HL-60 (cell line): Measurements from ENCODE around the gene ADAM22.

ENCODE experiments used
- TF ChIP-seq, protein P1 (sequence below): IDR thresholded peaks from 2 replicates; pipeline ENCODE4 v1.6.1; 2012; ENCODE audit warnings: low read depth; ENCODE audit not compliant: insufficient replicate concordance
- TF ChIP-seq, protein P2 (sequence below): IDR thresholded peaks from one replicate; pipeline ENCODE4 v1.5.1; 2011; ENCODE audit warnings: low read length, control low read depth, inconsistent platforms; ENCODE audit not compliant: insufficient read depth

DNA sequence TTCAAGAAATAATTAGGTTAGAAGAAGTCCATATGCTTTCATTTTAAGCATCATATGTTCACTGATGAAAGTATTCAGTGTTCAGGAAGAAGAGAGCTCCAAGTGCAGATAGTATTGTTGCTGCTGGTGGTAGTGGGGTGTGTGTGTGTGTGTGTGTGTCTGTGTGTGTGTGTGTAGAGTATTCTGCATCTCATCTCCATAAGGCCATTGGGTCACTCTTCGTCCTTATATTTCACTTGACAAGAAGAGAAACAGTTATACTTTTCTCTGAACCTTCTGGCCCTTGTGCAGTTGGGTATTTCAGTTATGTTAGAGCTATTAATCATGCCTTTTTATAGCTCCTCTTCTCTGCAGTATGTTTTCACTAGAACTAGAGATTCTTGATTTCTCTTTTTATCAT lies 26.2 kb downstream of the ADAM22 start:
- TF ChIP-seq, protein P1, sequence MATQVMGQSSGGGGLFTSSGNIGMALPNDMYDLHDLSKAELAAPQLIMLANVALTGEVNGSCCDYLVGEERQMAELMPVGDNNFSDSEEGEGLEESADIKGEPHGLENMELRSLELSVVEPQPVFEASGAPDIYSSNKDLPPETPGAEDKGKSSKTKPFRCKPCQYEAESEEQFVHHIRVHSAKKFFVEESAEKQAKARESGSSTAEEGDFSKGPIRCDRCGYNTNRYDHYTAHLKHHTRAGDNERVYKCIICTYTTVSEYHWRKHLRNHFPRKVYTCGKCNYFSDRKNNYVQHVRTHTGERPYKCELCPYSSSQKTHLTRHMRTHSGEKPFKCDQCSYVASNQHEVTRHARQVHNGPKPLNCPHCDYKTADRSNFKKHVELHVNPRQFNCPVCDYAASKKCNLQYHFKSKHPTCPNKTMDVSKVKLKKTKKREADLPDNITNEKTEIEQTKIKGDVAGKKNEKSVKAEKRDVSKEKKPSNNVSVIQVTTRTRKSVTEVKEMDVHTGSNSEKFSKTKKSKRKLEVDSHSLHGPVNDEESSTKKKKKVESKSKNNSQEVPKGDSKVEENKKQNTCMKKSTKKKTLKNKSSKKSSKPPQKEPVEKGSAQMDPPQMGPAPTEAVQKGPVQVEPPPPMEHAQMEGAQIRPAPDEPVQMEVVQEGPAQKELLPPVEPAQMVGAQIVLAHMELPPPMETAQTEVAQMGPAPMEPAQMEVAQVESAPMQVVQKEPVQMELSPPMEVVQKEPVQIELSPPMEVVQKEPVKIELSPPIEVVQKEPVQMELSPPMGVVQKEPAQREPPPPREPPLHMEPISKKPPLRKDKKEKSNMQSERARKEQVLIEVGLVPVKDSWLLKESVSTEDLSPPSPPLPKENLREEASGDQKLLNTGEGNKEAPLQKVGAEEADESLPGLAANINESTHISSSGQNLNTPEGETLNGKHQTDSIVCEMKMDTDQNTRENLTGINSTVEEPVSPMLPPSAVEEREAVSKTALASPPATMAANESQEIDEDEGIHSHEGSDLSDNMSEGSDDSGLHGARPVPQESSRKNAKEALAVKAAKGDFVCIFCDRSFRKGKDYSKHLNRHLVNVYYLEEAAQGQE = no peak
- TF ChIP-seq, protein P2, sequence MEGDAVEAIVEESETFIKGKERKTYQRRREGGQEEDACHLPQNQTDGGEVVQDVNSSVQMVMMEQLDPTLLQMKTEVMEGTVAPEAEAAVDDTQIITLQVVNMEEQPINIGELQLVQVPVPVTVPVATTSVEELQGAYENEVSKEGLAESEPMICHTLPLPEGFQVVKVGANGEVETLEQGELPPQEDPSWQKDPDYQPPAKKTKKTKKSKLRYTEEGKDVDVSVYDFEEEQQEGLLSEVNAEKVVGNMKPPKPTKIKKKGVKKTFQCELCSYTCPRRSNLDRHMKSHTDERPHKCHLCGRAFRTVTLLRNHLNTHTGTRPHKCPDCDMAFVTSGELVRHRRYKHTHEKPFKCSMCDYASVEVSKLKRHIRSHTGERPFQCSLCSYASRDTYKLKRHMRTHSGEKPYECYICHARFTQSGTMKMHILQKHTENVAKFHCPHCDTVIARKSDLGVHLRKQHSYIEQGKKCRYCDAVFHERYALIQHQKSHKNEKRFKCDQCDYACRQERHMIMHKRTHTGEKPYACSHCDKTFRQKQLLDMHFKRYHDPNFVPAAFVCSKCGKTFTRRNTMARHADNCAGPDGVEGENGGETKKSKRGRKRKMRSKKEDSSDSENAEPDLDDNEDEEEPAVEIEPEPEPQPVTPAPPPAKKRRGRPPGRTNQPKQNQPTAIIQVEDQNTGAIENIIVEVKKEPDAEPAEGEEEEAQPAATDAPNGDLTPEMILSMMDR = no peak
